SH-SY5Y (cell line): ENCODE results near the gene ACKR1.

Experiments
- GATA2 ChIP-seq: IDR thresholded peaks from 2 replicates; pipeline ENCODE4 v1.6.1; 2011; ENCODE audit warnings: mild to moderate bottlenecking, low read depth, low read length
- GATA3 ChIP-seq: IDR thresholded peaks from 2 replicates; pipeline ENCODE4 v1.6.1; 2011; ENCODE audit warnings: low read depth, mild to moderate bottlenecking, low read length, moderate library complexity

ACKR1 gene

DNA sequence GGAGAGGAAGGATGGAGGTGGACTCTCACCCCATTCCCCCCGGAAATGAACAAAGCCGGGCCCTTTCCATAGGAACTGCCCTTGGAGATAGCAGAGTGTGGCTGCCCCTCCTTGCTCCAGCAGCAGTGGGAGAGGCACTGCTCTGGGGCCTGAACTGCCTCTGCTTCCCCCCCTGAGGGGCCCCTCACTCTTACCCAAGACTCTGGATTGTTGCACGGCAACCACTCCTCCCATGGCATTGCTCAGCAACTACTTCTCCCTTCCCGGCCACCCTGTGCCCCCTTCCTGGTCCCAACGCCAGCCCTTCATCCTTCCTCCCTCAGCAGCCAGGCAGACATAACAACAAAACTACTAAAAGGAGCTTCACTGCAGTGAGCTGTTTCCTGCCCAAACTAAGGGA lies 3.0 kb upstream of the ACKR1 start:
- TF ChIP-seq GATA2: no peak
- no peak for TF ChIP-seq GATA3

DNA sequence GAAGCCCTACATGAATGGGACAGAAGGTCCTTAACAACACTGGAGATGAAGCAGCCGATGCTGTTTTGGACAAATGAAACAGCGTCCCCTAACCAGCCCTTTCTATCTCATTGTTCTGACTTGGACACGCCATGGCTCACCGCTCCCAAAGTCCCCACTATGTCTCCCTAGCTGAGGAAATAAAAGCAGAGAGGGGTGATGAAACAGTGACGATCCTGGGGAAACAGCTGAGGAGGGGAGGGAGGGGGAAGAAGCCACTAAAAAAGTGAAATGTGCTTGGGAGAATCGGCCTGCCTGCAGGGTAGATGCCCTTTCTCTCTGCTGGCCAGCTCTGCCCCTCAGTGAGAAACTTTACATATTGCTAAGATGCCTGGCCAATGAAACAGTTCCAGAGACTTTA lies 1.1 kb upstream of the ACKR1 start:
- TF ChIP-seq GATA2 (no peak), GATA3 (no peak)

DNA sequence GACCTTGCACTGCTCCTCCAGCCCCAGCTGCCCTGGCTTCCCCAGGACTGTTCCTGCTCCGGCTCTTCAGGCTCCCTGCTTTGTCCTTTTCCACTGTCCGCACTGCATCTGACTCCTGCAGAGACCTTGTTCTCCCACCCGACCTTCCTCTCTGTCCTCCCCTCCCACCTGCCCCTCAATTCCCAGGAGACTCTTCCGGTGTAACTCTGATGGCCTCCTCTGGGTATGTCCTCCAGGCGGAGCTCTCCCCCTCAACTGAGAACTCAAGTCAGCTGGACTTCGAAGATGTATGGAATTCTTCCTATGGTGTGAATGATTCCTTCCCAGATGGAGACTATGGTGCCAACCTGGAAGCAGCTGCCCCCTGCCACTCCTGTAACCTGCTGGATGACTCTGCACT lies 550 bp downstream of the ACKR1 start:
- TF ChIP-seq GATA3 (no peak), GATA2 (no peak)

DNA sequence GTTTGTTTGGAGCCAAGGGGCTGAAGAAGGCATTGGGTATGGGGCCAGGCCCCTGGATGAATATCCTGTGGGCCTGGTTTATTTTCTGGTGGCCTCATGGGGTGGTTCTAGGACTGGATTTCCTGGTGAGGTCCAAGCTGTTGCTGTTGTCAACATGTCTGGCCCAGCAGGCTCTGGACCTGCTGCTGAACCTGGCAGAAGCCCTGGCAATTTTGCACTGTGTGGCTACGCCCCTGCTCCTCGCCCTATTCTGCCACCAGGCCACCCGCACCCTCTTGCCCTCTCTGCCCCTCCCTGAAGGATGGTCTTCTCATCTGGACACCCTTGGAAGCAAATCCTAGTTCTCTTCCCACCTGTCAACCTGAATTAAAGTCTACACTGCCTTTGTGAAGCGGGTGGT lies 1.4 kb downstream of the ACKR1 start:
- TF ChIP-seq GATA2 (no peak), GATA3 (no peak)

DNA sequence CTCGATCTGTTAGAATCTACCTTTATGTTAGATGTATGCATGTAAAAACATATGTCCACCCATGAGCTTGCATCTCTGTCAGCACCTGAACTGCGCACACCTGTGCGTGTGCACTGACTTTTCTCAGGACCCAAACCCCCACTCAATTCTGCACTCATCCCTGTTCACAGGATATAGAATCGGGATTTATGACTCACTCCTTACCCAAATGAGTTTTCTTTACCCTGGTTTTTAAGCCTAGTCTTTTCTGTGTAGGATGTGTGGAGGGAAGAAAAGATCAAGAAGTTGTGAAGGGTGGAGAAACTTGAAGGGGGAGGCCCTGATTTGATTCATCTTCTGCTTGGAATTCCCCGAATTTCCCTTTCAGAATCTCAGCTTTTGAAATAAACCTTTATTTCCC lies 2.4 kb downstream of the ACKR1 start:
- TF ChIP-seq GATA3 (no peak), GATA2 (no peak)

DNA sequence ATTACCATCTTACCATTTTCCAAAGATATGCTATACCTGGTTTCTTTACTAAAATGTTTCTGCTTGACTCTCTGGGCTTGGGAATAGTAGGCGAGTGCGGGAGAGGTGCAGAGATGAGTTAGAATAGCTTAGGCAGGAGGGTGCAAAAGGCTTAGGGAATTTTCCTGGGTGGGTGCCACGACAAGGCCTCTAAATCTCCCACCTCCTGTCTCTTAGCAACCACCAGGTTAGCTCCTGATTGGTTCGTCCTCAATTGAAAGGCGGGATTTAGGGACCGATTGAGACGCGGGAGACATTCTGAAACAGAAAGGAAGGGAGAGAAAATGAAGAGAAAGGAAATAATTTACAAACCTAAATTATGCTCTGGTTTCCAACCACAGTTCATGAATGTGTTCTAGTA lies 3.1 kb downstream of the ACKR1 start:
- no peak for TF ChIP-seq GATA3
- no peak for TF ChIP-seq GATA2

DNA sequence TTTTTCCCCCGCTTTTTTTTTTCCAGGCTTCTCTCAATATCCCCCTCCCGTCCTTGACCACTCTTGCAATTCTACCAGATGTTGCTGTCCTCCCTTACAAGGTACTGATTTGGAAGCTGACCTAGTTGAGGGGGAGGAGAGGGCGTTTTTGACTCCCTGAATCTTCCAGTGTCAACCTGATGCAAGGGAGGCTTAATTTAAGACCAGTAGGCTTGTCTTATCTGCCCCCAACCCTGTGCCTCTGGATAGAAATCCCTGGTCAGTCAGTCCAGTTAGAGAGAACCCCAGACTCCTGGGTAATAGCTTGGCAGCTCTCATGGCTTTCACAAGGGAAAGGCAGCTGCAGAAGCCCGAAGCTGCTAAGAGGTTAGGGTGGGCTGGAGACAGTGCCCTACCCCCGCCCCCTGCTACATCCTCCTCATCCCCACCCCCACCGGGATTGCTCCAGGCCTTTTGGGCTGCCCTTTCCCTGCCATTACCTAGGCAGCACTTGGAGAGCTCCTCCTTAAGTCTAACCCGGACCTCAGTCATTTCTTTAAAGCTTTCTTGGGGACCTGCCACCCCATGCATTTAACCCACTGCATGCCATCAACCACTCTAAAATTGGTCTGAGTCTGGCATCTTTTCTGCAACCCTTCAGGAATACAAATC lies 3.6 kb downstream of the ACKR1 start:
- TF ChIP-seq GATA3: no peak
- TF ChIP-seq GATA2: no peak

DNA sequence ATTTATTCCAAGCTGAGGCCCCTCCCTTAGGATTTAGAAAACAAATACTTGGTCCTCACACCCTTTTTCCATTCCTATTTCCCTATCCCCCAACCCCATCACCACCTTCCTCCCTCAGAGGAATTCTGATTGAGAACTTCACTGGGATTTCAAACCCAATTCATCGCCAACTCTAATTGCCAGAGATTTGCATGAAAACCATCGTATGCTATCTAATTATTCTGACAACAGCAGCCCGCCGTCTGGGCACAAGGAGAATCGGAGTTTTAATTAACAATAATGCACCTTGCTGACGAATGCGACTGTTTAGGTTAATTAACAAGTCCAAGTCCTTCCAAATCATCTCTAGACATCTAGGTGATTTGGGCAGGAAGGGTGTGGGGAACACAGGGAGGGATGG lies 4.4 kb downstream of the ACKR1 start:
- no peak for TF ChIP-seq GATA2
- no peak for TF ChIP-seq GATA3

DNA sequence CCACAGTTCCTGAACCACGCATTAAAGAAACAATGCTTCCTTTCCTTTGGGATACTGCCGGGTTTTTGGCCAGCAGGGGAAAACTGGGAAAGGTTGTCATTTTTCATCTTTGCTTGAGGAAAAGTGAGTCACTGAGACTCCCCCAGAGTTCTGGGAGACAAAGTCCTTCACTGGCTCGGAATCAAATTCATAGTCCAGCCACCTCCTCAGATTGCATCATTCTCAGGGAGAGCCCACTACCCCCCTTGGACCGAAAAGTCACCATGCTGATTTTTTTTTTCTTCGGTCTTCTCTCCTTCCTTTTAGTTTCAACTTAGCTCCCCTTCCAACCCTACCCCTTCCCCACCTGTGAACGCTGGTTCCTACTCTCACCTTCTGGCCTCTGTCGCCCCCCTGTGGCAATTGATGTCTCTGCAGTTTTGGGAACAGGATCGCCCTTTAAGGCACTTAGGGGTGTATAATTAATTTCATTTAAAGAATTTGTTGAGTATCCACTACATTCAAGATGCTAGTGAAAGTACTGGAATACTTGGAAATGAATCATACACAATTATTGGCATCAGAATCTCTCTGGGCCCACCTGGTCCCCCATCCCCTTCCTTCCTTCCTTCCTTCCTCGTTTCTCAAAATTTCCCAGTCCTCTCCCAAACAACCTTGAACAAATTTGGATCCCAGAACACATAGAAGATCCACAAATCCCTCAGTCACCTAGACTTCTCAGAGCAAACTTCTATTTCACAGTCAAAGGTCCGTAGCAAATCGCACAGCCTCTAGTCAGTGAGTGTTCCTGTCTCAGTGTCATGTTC lies 6.9 kb downstream of the ACKR1 start:
- TF ChIP-seq GATA3 (no peak), GATA2 (no peak)

DNA sequence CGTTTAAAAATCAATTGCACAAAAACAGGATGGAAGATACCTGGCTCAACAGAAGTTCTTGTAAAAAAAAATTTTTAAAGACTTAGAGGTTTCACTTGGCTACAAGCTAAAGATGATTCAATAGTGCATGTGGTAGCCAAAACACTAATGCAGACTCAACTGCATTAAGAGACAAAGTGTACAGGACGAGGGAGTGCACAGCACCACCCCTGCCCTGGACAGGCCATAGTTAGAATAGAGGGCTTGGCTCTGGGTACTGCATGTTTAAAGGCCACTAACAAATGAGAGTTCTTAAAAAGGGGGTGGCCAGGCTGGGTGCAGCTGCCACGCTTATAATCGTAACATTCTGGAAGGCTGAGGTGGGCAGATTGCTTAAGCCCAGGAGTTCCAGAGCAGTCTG lies 7.9 kb downstream of the ACKR1 start:
- TF ChIP-seq GATA2: no peak
- TF ChIP-seq GATA3: no peak

DNA sequence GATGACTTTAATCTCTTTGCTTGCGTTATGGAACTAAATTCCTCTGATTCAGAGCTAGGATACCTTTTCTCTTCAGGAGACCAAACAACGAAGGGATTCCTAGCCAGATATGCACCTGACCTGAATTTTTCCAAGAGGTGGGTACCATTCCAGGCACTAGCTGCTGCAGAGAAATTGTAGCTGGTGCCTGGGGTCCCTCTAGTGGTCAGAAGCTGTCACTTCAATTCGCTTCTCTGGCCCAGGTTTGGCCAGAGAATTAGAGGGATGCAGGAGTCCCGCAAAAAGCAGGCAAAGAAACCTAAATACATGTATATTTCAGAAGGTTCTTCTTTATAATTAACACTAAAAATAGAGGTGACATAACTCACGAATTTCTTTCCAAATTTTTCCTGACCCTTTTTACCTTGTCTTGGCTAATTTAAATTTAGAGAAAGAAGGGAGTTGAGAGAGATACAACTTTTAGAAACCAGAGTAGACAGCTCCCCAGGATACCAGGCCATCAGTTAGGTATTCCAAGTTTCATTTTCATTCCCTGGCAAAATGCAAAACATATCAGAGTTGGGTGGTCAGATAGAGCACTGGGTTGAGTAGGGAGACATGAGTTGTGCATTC lies 9.6 kb downstream of the ACKR1 start:
- no peak for TF ChIP-seq GATA3
- TF ChIP-seq GATA2: no peak

DNA sequence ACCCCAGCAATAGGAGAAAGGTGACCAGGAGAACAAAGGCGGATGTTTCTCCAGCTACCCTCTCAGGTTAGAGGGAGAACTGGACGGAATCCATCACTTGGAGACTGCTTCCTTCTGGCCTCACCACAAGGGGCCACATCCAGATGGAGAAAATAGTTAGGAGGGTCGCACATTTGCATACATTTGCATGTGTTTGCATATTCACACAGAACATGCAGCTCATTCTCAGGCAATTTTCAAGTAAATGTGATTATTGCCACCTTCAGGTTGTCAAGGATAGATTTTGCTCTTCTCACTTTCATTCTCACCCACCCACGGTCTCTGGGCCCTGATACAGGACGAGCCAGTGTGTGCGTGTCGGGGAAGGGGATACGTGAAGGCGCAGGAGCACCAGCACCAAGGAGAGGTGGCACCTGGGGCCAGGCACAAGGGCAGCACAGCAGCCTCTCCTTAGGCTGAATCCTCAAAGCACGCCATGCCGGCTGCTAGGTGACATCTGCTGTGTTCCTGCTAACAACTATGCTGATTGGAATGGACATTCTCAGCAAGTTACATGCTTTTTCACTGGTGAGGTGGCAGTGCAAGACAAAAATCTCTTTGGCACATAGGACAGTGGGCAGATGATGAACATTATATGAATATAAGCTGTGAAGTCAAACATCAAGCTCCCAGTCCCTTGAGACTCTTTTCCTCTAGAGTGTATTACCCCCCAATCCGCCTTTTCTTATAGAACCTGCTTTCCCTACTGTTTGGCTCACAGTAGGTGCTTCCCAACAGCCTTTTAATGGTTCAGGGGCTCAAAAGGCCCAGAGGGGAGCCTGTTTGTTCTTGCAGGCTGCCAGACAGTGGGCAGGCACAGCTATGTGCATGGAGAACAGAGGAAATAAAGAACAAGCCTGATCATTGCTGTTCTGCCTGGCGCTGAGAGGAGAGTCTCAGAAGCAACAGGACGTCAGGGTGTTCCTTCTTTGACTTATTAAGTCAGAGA lies 14.3 kb downstream of the ACKR1 start:
- TF ChIP-seq GATA2 (no peak), GATA3 (no peak)

DNA sequence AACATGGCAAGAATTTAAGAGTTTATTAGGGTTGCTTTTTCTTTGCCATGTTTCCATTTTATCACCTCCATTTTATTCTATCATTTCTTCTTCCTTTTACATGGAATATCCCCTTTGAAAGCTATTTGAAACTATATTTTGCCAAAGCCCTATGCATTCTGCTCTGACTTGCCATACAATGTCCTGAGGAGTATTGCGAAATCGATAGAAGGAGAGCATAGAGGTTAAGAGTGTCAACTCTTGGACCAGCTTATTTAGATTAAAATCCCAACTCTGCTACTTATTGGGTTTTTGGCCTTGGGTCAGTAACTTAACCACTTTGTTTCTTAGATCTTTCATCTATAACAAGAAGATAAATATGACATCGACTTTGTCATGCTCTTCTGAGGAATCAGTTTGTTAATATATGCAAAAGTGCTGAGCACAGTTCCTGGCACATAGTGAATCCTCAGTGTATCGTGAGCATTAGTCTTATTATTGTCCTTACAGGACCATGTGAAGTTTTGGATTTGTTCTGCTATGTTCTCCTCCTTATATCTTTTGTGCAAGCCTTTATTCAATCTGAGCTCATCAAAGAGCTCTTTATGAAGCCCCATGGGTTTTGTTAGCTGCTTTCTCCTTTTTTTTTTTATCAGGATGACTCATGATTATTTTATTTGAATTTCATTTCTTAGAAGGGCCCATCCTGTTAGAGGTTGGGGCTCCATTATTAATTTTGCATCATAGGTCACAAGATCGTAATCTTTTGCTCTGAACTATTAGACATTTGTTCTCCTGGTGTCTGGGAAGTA lies 17.6 kb downstream of the ACKR1 start:
- TF ChIP-seq GATA3: no peak
- no peak for TF ChIP-seq GATA2

DNA sequence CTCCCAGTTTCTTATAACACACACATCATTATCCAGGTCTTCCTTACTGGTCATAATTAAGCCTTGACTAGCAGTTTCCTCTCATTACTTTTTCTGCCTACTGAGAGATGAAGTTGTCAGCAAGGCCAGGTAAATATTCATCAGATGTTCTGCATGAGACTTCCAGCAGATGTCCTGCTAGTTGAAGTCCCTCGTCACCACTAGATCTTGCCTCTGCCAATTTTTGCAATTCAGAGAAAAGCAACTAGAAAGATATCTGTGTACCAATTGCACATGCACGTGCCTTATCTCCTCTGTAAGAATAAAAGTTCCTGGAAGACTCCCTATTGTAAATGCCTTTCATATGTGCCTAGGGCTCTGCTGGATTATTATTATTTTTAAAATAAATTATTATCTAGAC lies 18.3 kb downstream of the ACKR1 start:
- TF ChIP-seq GATA3 (no peak), GATA2 (no peak)
